CD4-positive, alpha-beta T cell treated with Interleukin-10 for 1 hour (primary cell): ENCODE measurements around the gene NFIC.
"Not testable (repeated sequence)": the region's sequence is repeated elsewhere in the genome, so short reads cannot be mapped to it uniquely, and the experiment has no call there.

Experiments used
- DNase-seq: peaks from one replicate; pipeline ENCODE4 v3.0.0-alpha.2; 2020

Gene NFIC

GRCh38 chr19:3365836-3366752 is at the start of gene NFIC:
TSS of gene NFIC (plus strand) at chr19:3366583. CDS start at chr19:3366637, 54 bp downstream.
- peak; percentile 37 for DNase-seq

GRCh38 chr19:3316659-3317207 is 49.6 kb upstream of the NFIC start:
- DNase-seq = no peak

GRCh38 chr19:3319643-3320353 is 46.6 kb upstream of the NFIC start:
- no peak for DNase-seq

GRCh38 chr19:3320354-3320670 is 46.1 kb upstream of the NFIC start:
- DNase-seq = no peak

GRCh38 chr19:3320853-3321252 is 45.5 kb upstream of the NFIC start:
- DNase-seq = no peak

GRCh38 chr19:3321696-3322095 is 44.7 kb upstream of the NFIC start:
- DNase-seq = no peak

GRCh38 chr19:3322199-3322978 is 44.0 kb upstream of the NFIC start:
- DNase-seq = no peak

- DNase-seq = no peak
Observed at GRCh38 chr19:3323026-3323425, 43.4 kb upstream of the NFIC start.

GRCh38 chr19:3323658-3324057 is 42.7 kb upstream of the NFIC start:
- no peak for DNase-seq

GRCh38 chr19:3324405-3324856 is 42.0 kb upstream of the NFIC start:
- peak; percentile 72 for DNase-seq

- no peak for DNase-seq
Observed at GRCh38 chr19:3325451-3325850, 40.9 kb upstream of the NFIC start.

- DNase-seq = no peak
Observed at GRCh38 chr19:3328743-3329142, 37.6 kb upstream of the NFIC start.

- DNase-seq = no peak
Observed at GRCh38 chr19:3330047-3330446, 36.3 kb upstream of the NFIC start.

- DNase-seq = not testable (repeated sequence)
Observed at GRCh38 chr19:3332232-3332631, 34.2 kb upstream of the NFIC start.

GRCh38 chr19:3333020-3333583 is 33.3 kb upstream of the NFIC start:
- no peak for DNase-seq

- no peak for DNase-seq
Observed at GRCh38 chr19:3333662-3334061, 32.7 kb upstream of the NFIC start.

- DNase-seq = not testable (repeated sequence)
Observed at GRCh38 chr19:3334749-3335430, 31.5 kb upstream of the NFIC start.

GRCh38 chr19:3335431-3336350 is 30.7 kb upstream of the NFIC start:
- DNase-seq = no peak

- DNase-seq = no peak
Observed at GRCh38 chr19:3336351-3336679, 30.1 kb upstream of the NFIC start.

- DNase-seq = no peak
Observed at GRCh38 chr19:3336680-3337523, 29.5 kb upstream of the NFIC start.
